Common myeloid progenitor, CD34-positive (primary cell): Measurements from ENCODE around the gene ARHGAP29.
A peak's percentile ranks its signal among the peaks of the same experiment; 100 is the strongest.

Experiments
- CTCF ChIA-PET: fragments of 350-600 bp; sonication (Branson Sonifier 250); formaldehyde crosslinking; loops from one replicate; lab custom pipeline; 2021; ENCODE audit warnings: antibody characterized with exemption; lab: Charles Lee
- POLR2A ChIA-PET: fragments of 350-600 bp; sonication (Branson Sonifier 250); formaldehyde crosslinking; loops from one replicate; lab custom pipeline; 2021; ENCODE audit warnings: antibody characterized with exemption; lab: Charles Lee
- DNase-seq, 3 donors: peaks; one replicate each; pipeline versions ENCODE4 v3.0.0 to v3.0.0-alpha.2; 2013
- H3K27ac ChIP-seq, 2 experiments: 1 replicate in 1 of 2; 2 replicates in 1 of 2; pipeline ENCODE4 v1.7.0; 2013; ENCODE audit warnings: inconsistent platforms in 2 of 2, low read length in 2 of 2, mild to moderate bottlenecking in 2 of 2, low read depth in 1 of 2, moderate library complexity in 1 of 2; ENCODE audit not compliant: severe bottlenecking in 2 of 2, insufficient read depth in 1 of 2, poor library complexity in 1 of 2
- H3K27me3 ChIP-seq, 5 experiments: replicated peaks in 2 of 5; 1 replicate in 3 of 5; 2 replicates in 2 of 5; pipeline versions ENCODE4 v1.6.1 to v1.7.0; 2013; ENCODE audit warnings: low read length in 4 of 5, mild to moderate bottlenecking in 2 of 5, moderate library complexity in 2 of 5, inconsistent platforms in 1 of 5; ENCODE audit not compliant: insufficient read depth in 5 of 5, control insufficient read depth in 4 of 5
- H3K36me3 ChIP-seq, 4 experiments: 1 replicate in 2 of 4; 2 replicates in 2 of 4; pipeline versions ENCODE4 v1.6.1 to v1.7.0; 2013; ENCODE audit warnings: low read length in 3 of 4, control low read depth in 1 of 4, mild to moderate bottlenecking in 1 of 4; ENCODE audit not compliant: control insufficient read depth in 4 of 4, insufficient read depth in 4 of 4
- H3K4me1 ChIP-seq, 4 experiments: 1 replicate in 3 of 4; 2 replicates in 1 of 4; pipeline versions ENCODE4 v1.6.1 to v1.7.1; 2013; ENCODE audit warnings: low read length in 3 of 4, mild to moderate bottlenecking in 3 of 4, control low read depth in 1 of 4, inconsistent platforms in 1 of 4, moderate library complexity in 1 of 4; ENCODE audit not compliant: control insufficient read depth in 4 of 4, insufficient read depth in 4 of 4; ENCODE audit errors: control extremely low read depth in 1 of 4
- H3K4me3 ChIP-seq, 7 experiments: 1 replicate in 4 of 7; 2 replicates in 3 of 7; pipeline versions ENCODE4 v1.5.1 to v1.7.0; 2013; ENCODE audit warnings: mild to moderate bottlenecking in 7 of 7, low read length in 6 of 7, moderate library complexity in 6 of 7, inconsistent platforms in 2 of 7, low read depth in 2 of 7, control low read depth in 1 of 7; ENCODE audit not compliant: insufficient read depth in 4 of 7, control insufficient read depth in 1 of 7; ENCODE audit errors: extremely low read depth in 1 of 7
- H3K9me3 ChIP-seq, 5 experiments: 1 replicate in 4 of 5; 2 replicates in 1 of 5; pipeline versions ENCODE4 v1.6.1 to v1.7.1; 2013; ENCODE audit warnings: low read length in 4 of 5, mild to moderate bottlenecking in 2 of 5, inconsistent platforms in 1 of 5, low read depth in 1 of 5, moderate library complexity in 1 of 5; ENCODE audit not compliant: control insufficient read depth in 4 of 5, insufficient read depth in 2 of 5; ENCODE audit errors: control extremely low read depth in 1 of 5
- WGBS: methylation state at CpG from one replicate; pipeline ENCODE4 v1.1.5; 2013; ENCODE audit not compliant: insufficient coverage; 5-methylcytosine and 5-hydroxymethylcytosine counted together

The ARHGAP29 gene

DNA sequence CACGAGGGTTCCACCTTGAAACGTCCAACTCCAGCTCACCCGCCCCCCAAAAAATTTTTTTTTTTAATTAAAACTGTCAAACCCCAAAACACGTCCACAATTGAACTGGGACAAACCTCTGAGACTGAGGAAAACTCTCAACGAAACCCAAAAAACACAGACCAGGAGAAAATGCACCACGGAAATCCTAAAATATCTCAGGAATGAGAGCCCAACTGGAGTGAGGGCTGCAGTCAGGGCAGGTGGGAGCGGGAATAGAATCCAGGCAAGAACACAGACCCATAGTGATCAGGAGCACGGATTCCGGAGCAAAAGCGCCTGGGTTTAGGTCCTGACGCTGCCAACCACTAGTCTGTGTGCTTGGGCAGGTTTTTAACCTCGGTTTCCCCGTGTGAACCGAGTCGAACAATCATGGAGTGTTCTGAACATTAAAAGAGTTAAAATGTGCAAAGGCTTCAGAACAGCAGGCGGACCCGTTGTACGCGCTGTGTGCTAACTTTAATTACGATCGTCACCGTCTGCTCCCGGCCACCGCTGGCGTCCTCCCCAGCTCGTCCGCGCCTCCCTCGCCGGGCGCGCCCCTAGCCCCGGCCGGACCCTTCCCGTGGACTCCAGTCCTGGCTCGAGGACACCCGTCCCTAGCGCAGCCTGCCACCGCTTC, 624 bp downstream of the ARHGAP29 start:
- Histone ChIP-seq H3K4me3 (peak overlapping the region in 6 of 7 experiments; percentile 6 to 72 (median 58)), H3K27me3 (peaks cover 13 to 83% (median 39%) of the 10 kb centered on the region in 5 experiments), H3K36me3 (no peaks in the 10 kb centered on the region), H3K9me3 (peaks cover 0 to under 1% (median 0%) of the 10 kb centered on the region in 5 experiments), H3K4me1 (peaks cover 9 to 21% (median 14%) of the 10 kb centered on the region in 4 experiments), H3K27ac (no peak overlapping the region)
- CTCF ChIA-PET = interaction anchor here (0.9 to 17.2 kb wide), 11 partner anchors 9 to 192 kb away, joined by 3 to 204 read pairs (median 5); no protein-coding TSS in a partner anchor
- DNase-seq = peak in 1 of 3 donors; percentile 46
- under 1% methylated on average over 33 of the region's 39 CpGs for WGBS
- POLR2A ChIA-PET = no interaction called here

DNA sequence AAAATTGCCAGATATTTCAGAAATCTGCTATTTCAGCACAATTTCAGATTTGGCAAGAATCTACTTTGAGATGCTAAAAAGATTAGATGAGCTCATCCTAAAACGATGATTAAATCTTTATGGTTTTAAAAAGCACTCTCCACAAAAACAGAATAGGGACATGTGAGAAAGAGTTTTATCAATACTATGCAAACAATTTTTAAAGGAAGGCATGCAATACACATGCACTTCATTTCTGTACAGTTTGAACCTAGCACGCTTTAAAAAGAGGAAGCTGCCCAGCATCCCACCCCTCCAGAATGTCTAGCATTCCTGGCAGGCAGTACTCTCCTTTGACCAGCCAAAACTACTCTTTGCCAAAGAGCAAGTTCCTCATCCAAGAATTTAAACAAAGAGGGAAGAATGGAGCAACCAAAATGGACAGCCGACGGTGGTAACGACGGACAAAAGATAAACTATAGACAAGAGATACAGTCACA, 1.3 kb downstream of the ARHGAP29 start:
- ChIA-PET CTCF (interaction anchor here (1.0 to 17.2 kb wide), 7 partner anchors 55 to 191 kb away, joined by 3 to 204 read pairs (median 4); no protein-coding TSS in a partner anchor), POLR2A (no interaction called here)
- peaks cover 13 to 86% (median 39%) of the 10 kb centered on the region in 5 experiments for H3K27me3 ChIP-seq
- H3K9me3 ChIP-seq = no peaks in the 10 kb centered on the region
- H3K36me3 ChIP-seq = no peaks in the 10 kb centered on the region
- H3K4me3 ChIP-seq = no peak overlapping the region
- peak in 2 of 3 donors; percentile 57 to 69 for DNase-seq
- peaks cover 10 to 27% (median 16%) of the 10 kb centered on the region in 4 experiments for H3K4me1 ChIP-seq
- H3K27ac ChIP-seq = no peak overlapping the region
- WGBS = 0% methylated on average over 4 of the region's 6 CpGs

DNA sequence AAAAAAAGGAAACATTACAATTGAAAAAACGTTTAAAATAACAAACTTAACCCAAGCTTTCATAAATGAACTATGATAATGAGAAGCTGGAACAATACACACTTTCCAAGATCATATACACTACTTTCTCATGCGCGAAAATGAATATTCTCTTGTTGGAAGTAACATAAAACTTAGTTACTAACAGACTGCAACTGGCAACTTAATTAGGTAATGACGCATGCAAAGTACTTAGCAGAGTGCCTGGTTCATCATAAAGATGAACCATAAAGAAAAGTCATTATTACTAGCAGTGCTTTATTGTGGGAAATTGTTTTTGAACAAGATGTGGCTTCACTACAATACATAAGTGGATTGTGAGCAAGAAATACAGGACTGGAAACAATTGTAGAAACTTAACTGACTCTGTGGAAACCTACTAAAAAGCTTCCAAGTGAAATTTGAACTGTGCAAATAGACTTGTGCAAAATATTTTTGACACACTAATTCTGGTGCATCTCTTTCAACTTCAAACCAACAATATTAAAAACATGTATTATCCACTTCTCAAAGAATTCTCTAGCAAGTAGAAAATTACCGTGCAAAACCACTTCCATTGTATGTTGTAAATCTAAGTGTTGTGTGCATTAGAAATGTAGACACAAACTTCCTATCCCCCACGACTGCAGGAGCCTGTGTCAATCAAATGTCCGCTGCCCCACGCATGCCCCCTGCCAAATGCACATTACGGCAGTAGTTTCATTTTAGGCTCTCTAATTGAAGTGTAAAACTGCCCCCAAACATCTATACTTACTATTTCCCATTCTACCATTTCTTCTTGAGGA, 2.0 kb downstream of the ARHGAP29 start:
- ChIA-PET CTCF (interaction anchor here (0.7 to 17.2 kb wide), 5 partner anchors 92 to 190 kb away, joined by 3 to 204 read pairs (median 3); no protein-coding TSS in a partner anchor), POLR2A (no interaction called here)
- Histone ChIP-seq H3K27ac (no peak overlapping the region), H3K4me1 (peaks cover 10 to 27% (median 16%) of the 10 kb centered on the region in 4 experiments), H3K9me3 (no peaks in the 10 kb centered on the region), H3K4me3 (no peak overlapping the region), H3K27me3 (peaks cover 13 to 82% (median 39%) of the 10 kb centered on the region in 5 experiments), H3K36me3 (no peaks in the 10 kb centered on the region)
- WGBS = 0% methylated on average over 3 of the region's 9 CpGs
- peak in 1 of 3 donors; percentile 21 for DNase-seq

DNA sequence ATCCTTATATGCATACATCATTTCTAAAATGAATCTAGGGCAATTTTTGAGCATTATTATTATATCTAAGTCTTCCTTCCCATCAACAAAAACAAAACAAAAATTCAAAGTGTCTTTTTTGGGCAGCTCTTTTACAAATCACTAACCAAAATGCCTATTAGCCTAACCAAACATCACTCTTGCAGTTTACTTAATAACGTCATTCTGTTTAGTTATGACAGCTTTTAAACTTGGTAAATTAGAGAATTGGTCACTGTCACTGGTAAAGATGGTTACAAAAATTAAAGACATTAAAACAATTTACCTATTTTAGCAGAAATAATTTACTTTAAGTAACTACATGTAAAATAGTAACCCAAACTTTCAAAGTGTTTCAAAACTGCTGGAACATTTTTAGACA, 2.8 kb downstream of the ARHGAP29 start:
- Histone ChIP-seq H3K4me3 (no peak overlapping the region), H3K9me3 (no peaks in the 10 kb centered on the region), H3K27me3 (peaks cover 13 to 75% (median 34%) of the 10 kb centered on the region in 5 experiments), H3K27ac (no peak overlapping the region), H3K4me1 (peaks cover 10 to 27% (median 16%) of the 10 kb centered on the region in 4 experiments), H3K36me3 (no peaks in the 10 kb centered on the region)
- no CpG with 5 or more reads among the region's 1 CpG for WGBS
- DNase-seq = no peak
- ChIA-PET CTCF (interaction anchor here (0.8 to 17.2 kb wide), 3 partner anchors 35 to 197 kb away, joined by 3 to 204 read pairs (median 3); no protein-coding TSS in a partner anchor), POLR2A (no interaction called here)

DNA sequence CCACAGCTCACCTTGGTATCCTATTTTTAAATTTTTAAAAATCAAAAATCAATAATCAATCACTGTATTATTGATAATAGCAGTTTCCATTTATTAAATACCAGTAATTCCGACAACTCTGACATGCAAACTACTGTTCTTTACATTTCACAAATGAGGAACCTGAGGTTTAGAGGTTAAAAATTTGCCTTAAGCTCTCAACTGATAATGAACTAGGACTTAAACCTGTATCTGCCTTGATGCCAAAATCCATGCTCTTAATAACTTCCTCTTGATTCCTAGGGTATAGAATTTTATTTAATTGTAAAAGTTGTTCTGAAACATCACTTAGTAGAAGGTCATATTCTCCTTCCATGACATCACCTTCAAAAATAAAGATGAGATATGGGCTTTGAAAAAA, 5.6 kb downstream of the ARHGAP29 start:
- H3K27ac ChIP-seq = no peak overlapping the region
- POLR2A ChIA-PET = no interaction called here
- H3K27me3 ChIP-seq = peaks cover 7 to 49% (median 21%) of the 10 kb centered on the region in 5 experiments
- CTCF ChIA-PET = interaction anchor here (0.7 kb wide), 1 partner anchor 24 kb away, joined by 3 read pairs; no protein-coding TSS in a partner anchor
- no peak overlapping the region for H3K4me3 ChIP-seq
- WGBS = no CpG with 5 or more reads among the region's 1 CpG
- H3K9me3 ChIP-seq = no peaks in the 10 kb centered on the region
- H3K4me1 ChIP-seq = peaks cover 4 to 10% (median 10%) of the 10 kb centered on the region in 4 experiments
- DNase-seq = peak in 2 of 3 donors; percentile 70 to 84
- no peaks in the 10 kb centered on the region for H3K36me3 ChIP-seq

DNA sequence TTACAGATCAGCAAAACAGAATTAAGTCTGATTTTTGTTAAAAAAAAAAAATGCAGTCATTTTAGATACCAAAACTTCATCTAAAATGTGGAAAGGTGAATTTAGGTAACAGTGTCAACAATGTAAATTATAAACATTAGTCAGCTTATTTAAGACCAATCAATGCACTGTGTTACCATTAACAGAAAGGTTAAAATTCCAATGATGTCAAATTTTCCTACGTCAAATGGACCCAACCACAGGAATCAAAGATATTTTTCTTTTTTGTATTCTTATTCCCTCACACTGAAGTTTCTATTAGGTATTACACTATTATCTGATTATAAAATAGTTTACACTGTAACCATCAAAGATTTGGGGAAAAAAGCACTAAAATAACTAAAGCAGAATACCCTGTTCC, 6.5 kb downstream of the ARHGAP29 start:
- Histone ChIP-seq H3K27me3 (peaks cover 4 to 44% (median 13%) of the 10 kb centered on the region in 5 experiments), H3K27ac (no peak overlapping the region), H3K36me3 (no peaks in the 10 kb centered on the region), H3K9me3 (no peaks in the 10 kb centered on the region), H3K4me1 (peaks cover 0 to 7% (median 5%) of the 10 kb centered on the region in 4 experiments), H3K4me3 (no peak overlapping the region)
- ChIA-PET CTCF (interaction anchor here (6.8 kb wide), 1 partner anchor 169 kb away, joined by 49 read pairs; no protein-coding TSS in a partner anchor), POLR2A (no interaction called here)
- 100% methylated on average over 1 of the region's 1 CpG for WGBS
- DNase-seq = no peak
